AG08395 (cell line): ENCODE data around the gene HEBP2.

Experiments used
- DNase-seq: peaks from one replicate; pipeline ENCODE4 v3.0.0; 2012; ENCODE audit warnings: mixed read lengths, low spot score

The HEBP2 gene

GRCh38 chr6:138455746-138456400 is 51.9 kb downstream of the HEBP2 start:
- DNase-seq, result peak; percentile 9

- DNase-seq, result no peak
Observed at GRCh38 chr6:138456401-138456790, 52.4 kb downstream of the HEBP2 start.

GRCh38 chr6:138461647-138462046 is 57.6 kb downstream of the HEBP2 start:
- no peak for DNase-seq

- DNase-seq, result no peak
Observed at GRCh38 chr6:138464085-138464484, 60.1 kb downstream of the HEBP2 start.

GRCh38 chr6:138465007-138465645 is 61.1 kb downstream of the HEBP2 start:
- peak; percentile 74 for DNase-seq

- no peak for DNase-seq
Observed at GRCh38 chr6:138467901-138468300, 63.9 kb downstream of the HEBP2 start.

- DNase-seq, result no peak
Observed at GRCh38 chr6:138468320-138469015, 64.4 kb downstream of the HEBP2 start.
